Activated CD8-positive, alpha-beta memory T cell treated with anti-CD3 and anti-CD28 coated beads, Interleukin-2, amount 50 U/mL, for 48 hours (primary cell): ENCODE results near the gene ATE1.

ENCODE experiments used
- DNase-seq: peaks from one replicate; pipeline ENCODE4 v3.0.0-alpha.2; 2020

ATE1 gene

GRCh38 chr10:121865554-121865953, 62.3 kb downstream of the ATE1 start:
- no peak for DNase-seq

GRCh38 chr10:121864653-121865052, 63.2 kb downstream of the ATE1 start:
- no peak for DNase-seq

- no peak for DNase-seq
These were observed 63.7 kb downstream of the ATE1 start for GRCh38 chr10:121864168-121864567.

- no peak for DNase-seq
These were observed 65.2 kb downstream of the ATE1 start for GRCh38 chr10:121862649-121863048.

GRCh38 chr10:121862042-121862441, 65.8 kb downstream of the ATE1 start:
- no peak for DNase-seq

- DNase-seq: no peak
These were observed 67.0 kb downstream of the ATE1 start for GRCh38 chr10:121860810-121861209.

GRCh38 chr10:121854809-121855445, 72.9 kb downstream of the ATE1 start:
- no peak for DNase-seq

- DNase-seq: no peak
These were observed 73.9 kb downstream of the ATE1 start for GRCh38 chr10:121853950-121854349.

- DNase-seq: no peak
These were observed 76.0 kb downstream of the ATE1 start for GRCh38 chr10:121851786-121852185.

- DNase-seq: no peak
These were observed 79.7 kb downstream of the ATE1 start for GRCh38 chr10:121848082-121848481.

GRCh38 chr10:121846555-121846954, 81.3 kb downstream of the ATE1 start:
- no peak for DNase-seq

- DNase-seq: no peak
These were observed 82.6 kb downstream of the ATE1 start for GRCh38 chr10:121845044-121845784.

- DNase-seq: no peak
These were observed 83.3 kb downstream of the ATE1 start for GRCh38 chr10:121844537-121844936.

- no peak for DNase-seq
These were observed 84.5 kb downstream of the ATE1 start for GRCh38 chr10:121843379-121843778.

GRCh38 chr10:121841862-121842261, 86.0 kb downstream of the ATE1 start:
- DNase-seq: no peak

- no peak for DNase-seq
These were observed 88.9 kb downstream of the ATE1 start for GRCh38 chr10:121838931-121839330.

- DNase-seq: no peak
These were observed 89.7 kb downstream of the ATE1 start for GRCh38 chr10:121838149-121838548.

GRCh38 chr10:121836171-121836570, 91.7 kb downstream of the ATE1 start:
- no peak for DNase-seq

GRCh38 chr10:121835376-121835775, 92.5 kb downstream of the ATE1 start:
- DNase-seq: no peak

GRCh38 chr10:121834757-121835156, 93.1 kb downstream of the ATE1 start:
- DNase-seq: no peak

GRCh38 chr10:121833387-121833786, 94.4 kb downstream of the ATE1 start:
- no peak for DNase-seq

- no peak for DNase-seq
These were observed 95.2 kb downstream of the ATE1 start for GRCh38 chr10:121832647-121833046.

GRCh38 chr10:121831777-121832176, 96.1 kb downstream of the ATE1 start:
- no peak for DNase-seq

GRCh38 chr10:121831237-121831636, 96.6 kb downstream of the ATE1 start:
- DNase-seq: no peak

GRCh38 chr10:121830101-121830500, 97.7 kb downstream of the ATE1 start:
- no peak for DNase-seq
